Amniotic epithelial cell (primary cell): Measurements from ENCODE around the gene CDC25C.
"Not testable (repeated sequence)": the region's sequence is repeated elsewhere in the genome, so short reads cannot be mapped to it uniquely, and the experiment has no call there.

ENCODE experiments used
- DNase-seq: peaks from one replicate; pipeline ENCODE4 v3.0.0-alpha.2; 2010; ENCODE audit warnings: low read depth

CDC25C gene

GRCh38 chr5:138346889-138347288 is 15.3 kb upstream of the CDC25C start:
- DNase-seq = no peak

GRCh38 chr5:138344887-138345622 is 13.5 kb upstream of the CDC25C start:
- DNase-seq = no peak

DNA sequence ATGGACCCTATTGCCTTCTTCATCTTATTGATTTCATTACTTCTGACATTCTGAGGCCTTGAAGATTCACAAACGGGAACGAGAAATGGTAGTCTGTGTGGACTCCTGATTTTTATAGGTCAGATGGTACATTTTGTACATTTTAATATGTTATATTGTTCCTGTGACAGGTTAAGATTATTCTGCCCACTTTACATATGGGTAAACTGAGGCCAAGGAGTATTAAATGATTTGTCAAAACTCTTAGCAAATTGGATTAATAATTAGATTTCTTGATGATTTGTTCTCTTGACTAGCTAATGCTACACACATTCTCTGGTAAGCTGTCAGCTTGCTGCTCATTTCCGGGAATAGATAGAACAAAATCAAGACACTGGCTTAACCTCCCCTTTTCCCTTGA is 8.4 kb upstream of the CDC25C start:
- no peak for DNase-seq

- no peak for DNase-seq
These were observed 7.9 kb upstream of the CDC25C start for GRCh38 chr5:138339464-138339863.

DNA sequence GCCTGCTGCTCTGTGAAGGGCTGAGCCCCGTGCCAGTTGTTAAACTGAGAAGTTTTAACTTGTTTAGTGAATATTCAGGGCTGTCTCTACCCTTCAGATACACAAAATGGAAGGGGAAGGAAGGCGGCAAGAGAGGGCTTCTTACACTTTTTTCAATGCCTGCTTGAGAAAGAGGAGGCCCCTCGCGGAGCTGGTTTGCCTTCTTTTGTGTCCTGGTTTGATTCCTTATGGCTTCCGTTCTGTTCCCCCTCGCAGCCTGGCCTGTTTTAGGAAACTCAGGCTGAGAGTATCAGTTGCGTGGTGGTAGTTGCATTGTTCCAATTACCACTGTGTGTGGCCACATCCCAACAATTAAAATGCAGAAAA is 7.5 kb upstream of the CDC25C start:
- DNase-seq = no peak

DNA sequence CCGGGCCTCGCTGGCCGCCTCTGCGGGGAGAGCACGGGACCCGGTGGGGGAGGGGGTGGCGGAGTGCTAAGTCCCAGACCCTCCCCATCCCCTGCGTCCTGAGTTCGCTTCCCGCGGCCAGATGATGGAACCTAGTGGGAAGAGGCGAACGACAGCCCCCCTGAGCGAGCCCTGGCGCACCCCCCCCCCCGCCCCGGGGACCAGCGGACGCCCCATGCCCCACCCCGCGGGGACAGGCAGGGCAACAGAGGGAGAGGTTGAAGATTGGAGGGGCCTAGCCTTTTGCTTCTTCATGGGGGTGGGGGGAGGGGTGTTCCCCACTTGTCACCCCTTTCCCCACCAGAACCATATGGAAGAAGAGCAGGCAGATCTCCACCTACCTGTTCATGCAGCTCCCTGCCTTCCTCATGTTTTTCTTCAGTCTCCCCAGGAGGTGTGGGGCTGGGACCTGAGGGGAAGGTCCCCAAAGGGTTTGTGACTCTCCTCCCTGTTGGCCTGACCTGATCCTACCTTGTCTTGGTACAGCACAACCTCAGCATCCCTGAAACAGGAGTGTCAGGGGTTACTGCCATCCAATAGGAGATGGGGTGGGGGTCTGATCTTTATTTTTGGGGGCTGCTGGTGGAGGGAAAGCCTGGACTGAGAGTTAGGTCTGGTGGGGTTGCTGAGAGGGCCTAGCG is 6.9 kb upstream of the CDC25C start:
- no peak for DNase-seq

- peak; percentile 89 for DNase-seq
These were observed 6.2 kb upstream of the CDC25C start, which contains the start of gene FAM53C for GRCh38 chr5:138337685-138338410. Gene FAM53C, plus strand, starts transcription at chr5:138338266. Its CDS starts 3,070 bp downstream, at chr5:138341336.

- peak; percentile 80 for DNase-seq
These were observed 5.5 kb upstream of the CDC25C start for GRCh38 chr5:138336952-138337684.

GRCh38 chr5:138334867-138335447 is 3.4 kb upstream of the CDC25C start:
- DNase-seq = peak; percentile 54

GRCh38 chr5:138330813-138331448 is 673 bp downstream of the CDC25C start:
- DNase-seq = no peak

DNA sequence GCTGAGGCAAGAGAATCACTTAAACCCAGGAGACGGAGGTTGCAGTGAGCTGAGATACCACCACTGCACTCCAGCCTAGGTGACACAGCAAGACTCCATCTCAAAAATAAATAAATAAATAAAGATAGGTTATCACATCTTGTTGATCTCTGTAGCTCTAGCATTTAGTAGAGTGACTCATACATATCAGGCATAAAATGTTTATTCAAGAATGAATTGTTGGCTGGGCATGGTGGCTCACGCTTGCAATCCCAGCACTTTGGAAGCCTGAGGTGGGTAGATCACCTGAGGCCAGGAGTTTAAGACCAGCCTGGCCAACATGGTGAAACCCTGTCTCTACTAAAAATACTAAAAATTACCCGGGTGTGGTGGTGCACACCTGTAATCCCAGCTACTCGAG is 13.4 kb downstream of the CDC25C start:
- not testable (repeated sequence) for DNase-seq

GRCh38 chr5:138316355-138316754 is 15.2 kb downstream of the CDC25C start:
- DNase-seq = no peak

DNA sequence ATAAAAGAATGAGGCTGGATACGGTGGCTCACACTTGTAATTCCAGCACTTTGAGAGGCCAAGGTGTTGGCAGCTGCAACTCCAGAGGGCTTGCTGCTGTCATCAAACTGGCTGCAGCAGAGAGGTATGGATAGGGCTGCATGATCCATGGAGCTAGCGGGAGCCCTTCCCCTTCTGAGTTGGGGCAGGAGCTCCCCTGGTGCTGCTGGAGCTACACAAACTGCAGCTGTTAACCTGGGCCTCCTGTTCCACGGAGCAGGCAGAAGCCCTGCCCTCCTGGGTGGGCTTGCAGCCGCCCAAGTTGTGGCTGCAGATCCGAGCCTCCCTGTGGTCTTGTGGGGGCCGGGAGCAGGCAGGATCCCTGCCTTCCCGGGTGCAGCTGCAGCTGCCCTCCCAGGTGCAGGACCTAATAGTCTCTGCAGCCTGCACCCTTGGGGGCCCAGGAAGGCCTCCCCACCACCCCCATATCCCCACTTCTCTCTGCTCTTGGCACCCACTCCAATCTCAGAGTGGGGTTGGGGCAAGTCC is 15.8 kb downstream of the CDC25C start:
- DNase-seq = no peak

DNA sequence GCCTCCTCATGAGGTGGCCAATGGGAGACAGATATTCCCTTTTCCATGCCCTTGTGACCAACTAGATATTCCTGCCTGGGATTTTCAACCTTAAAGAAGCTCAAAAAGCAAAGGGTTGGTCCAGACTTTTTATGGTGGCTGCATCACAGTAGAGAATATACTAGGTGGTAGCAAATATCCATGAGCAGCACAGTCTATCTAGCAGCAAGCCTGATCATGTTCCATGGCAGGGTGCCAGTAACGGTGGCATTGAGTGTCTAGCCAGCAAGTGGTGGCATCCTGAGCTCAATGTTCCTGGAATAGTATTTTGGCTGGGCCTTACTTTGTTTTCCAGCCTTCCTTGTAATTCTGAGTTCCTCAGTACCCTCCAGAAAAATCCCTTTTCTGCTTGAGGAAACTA is 25.8 kb downstream of the CDC25C start:
- DNase-seq = no peak

DNA sequence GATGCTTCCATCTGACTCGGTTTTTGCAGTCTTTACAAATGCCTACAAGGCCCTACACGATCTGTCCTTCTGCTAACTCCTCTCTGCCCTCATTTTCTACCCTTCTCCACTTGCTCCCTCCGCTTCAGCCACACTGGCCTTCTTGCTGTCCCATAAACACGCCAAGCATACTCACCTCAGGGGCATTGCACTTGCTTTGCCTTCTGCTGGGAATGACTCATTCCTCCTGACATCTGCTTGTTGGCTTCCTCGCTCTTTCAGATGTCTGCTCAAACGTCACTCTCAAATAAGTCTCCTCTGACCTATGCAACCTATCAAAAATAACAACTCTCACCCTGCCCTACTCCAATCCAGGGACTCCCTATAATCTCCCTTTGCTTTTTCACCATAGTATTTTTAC is 28.2 kb downstream of the CDC25C start:
- DNase-seq = peak; percentile 42

DNA sequence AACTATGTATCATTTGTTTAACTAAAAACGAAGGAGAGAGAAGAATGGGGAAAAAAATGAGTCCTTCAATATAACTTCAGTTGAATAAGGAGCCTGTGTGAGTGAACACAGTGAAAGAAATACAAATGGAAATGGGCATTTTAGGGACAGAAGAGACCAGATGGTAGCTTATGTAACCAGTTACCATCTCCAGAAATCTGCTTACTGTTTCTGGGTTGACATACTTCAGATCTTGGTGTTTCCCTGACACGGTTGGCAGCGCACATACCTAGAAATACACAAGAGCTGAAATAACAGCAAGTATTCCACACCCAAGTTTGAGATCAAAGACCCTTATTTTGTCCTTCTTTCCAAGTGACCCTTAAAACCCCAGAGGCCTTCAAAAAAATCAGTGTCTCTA is 42.3 kb downstream of the CDC25C start:
- no peak for DNase-seq

- DNase-seq = no peak
These were observed 44.4 kb downstream of the CDC25C start for GRCh38 chr5:138287246-138287645.

DNA sequence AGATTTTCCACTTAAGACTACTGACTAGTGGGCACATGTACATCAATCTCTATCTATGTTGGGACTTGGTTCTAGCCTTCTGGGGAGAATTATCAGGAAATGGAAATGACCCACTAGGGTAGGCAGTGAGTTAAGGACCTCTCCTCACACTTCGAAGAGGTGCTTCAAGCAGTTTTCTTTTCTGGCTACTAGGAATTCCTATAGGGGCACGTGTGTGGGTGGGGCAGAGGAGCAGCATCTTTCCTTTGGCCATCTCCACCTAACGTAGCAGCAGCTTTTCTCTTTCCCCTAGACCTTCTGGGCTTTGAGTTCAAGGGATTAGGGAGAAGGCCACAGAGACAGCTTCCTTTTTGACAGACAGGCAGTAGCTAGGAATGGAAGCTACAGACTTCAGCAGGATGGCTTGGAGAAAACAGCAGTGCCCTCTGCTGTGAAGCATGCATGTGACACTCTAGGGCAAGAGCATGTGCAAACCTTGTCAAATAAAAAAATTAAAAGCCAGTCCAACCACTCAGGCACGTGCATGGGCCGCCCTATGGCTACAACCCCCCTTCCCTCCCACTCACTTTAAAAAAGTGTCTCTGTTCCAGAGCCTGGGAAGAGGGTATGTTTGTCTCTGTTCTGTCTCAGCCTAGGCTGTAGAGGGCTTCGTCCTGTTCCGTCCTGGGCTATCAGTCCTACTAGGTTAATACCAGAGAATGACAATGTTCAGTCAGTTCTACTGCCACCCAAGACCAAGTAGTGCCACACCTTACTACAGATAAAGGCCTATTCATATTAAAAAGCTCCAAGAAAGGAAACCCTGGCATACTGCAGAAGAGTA is 48.5 kb downstream of the CDC25C start:
- DNase-seq = peak; percentile 71

- DNase-seq = no peak
These were observed 50.7 kb downstream of the CDC25C start for GRCh38 chr5:138280915-138281314.

GRCh38 chr5:138276402-138277054 is 55.1 kb downstream of the CDC25C start:
- DNase-seq = no peak
